HepG2 (cell line): Measurements from ENCODE around the gene LARP1. TPM values are rescaled to one million over a fixed set of nuclear protein-coding genes. Genes with fewer than 3 reads are reported as not detected.
A peak's percentile ranks its signal among the peaks of the same experiment; 100 is the strongest.

Experiments used
- ATAD3A ChIP-seq: sonication (generic); formaldehyde crosslinking; IDR thresholded peaks from 2 replicates; pipeline ENCODE4 v1.4.0; 2020; ENCODE audit warnings: missing genetic modification reagents
- CENPT ChIP-seq: sonication (generic); formaldehyde crosslinking; IDR thresholded peaks from 2 replicates; pipeline ENCODE4 v1.8.0; 2022; ENCODE audit warnings: low read depth, mild to moderate bottlenecking, moderate library complexity, missing genetic modification reagents
- KMT2B ChIP-seq: IDR thresholded peaks from 2 replicates; pipeline ENCODE4 v1.6.1; 2016; ENCODE audit warnings: missing genetic modification reagents, missing compliant biosample characterization
- PRMT3 ChIP-seq: sonication (generic); formaldehyde crosslinking; IDR thresholded peaks from 2 replicates; pipeline ENCODE4 v1.8.1; 2022; ENCODE audit warnings: low read depth, mild to moderate bottlenecking, moderate library complexity, missing genetic modification reagents, borderline replicate concordance
- RBFOX2 ChIP-seq: fragments of 200-400 bp; formaldehyde crosslinking; IDR thresholded peaks from 2 replicates; pipeline ENCODE4 v1.6.1; 2017; ENCODE audit warnings: low read depth, mild to moderate bottlenecking, low read length
- RBM39 ChIP-seq: fragments of 200-400 bp; formaldehyde crosslinking; IDR thresholded peaks from one replicate; pipeline ENCODE4 v1.6.1; 2018; ENCODE audit warnings: antibody characterized with exemption, mild to moderate bottlenecking, low read depth, low read length; ENCODE audit not compliant: poor library complexity, severe bottlenecking
- SMAD9 ChIP-seq: sonication (generic); formaldehyde crosslinking; IDR thresholded peaks from 2 replicates; pipeline ENCODE4 v1.5.1; 2020; ENCODE audit warnings: mild to moderate bottlenecking, missing genetic modification reagents
- SMYD3 ChIP-seq: sonication (generic); formaldehyde crosslinking; IDR thresholded peaks from 2 replicates; pipeline ENCODE4 v1.8.1; 2023; ENCODE audit warnings: mild to moderate bottlenecking, missing genetic modification reagents
- TAF1 ChIP-seq: sonication (generic); formaldehyde crosslinking; IDR thresholded peaks from 2 replicates; pipeline ENCODE4 v1.4.0; 2020; ENCODE audit warnings: missing genetic modification reagents
- TAF15 ChIP-seq: fragments of 200-400 bp; formaldehyde crosslinking; IDR thresholded peaks from one replicate; pipeline ENCODE4 v1.6.1; 2018; ENCODE audit warnings: mild to moderate bottlenecking, low read depth, low read length; ENCODE audit not compliant: poor library complexity, severe bottlenecking
- ZNF138 ChIP-seq: sonication (generic); formaldehyde crosslinking; IDR thresholded peaks from 2 replicates; pipeline ENCODE4 v1.5.0; 2020; ENCODE audit warnings: mild to moderate bottlenecking, low read depth, missing genetic modification reagents
- ZNF232 ChIP-seq: sonication (generic); formaldehyde crosslinking; IDR thresholded peaks from 2 replicates; pipeline ENCODE4 v1.4.0; 2020; ENCODE audit warnings: missing genetic modification reagents, borderline replicate concordance
- ZNF350 ChIP-seq: sonication (generic); formaldehyde crosslinking; IDR thresholded peaks from 2 replicates; pipeline ENCODE4 v1.4.0; 2020; ENCODE audit warnings: mild to moderate bottlenecking, low read depth, missing genetic modification reagents, borderline replicate concordance
- ZNF776 ChIP-seq: sonication (generic); formaldehyde crosslinking; IDR thresholded peaks from 2 replicates; pipeline ENCODE4 v1.4.0; 2020; ENCODE audit warnings: mild to moderate bottlenecking, missing genetic modification reagents
- ZNF883 ChIP-seq: sonication (generic); formaldehyde crosslinking; IDR thresholded peaks from 2 replicates; pipeline ENCODE4 v1.5.1; 2020; ENCODE audit warnings: mild to moderate bottlenecking, missing genetic modification reagents; ENCODE audit errors: not compliant biosample characterization
- polyA plus RNA-seq, 8 experiments: library from polyadenylated mRNA; depleted of rRNA in 3 of 8; stranded (reverse) in 7 of 8; unstranded in 1 of 8; fragments of >200 nt; fragmentation: Illumina TruSeq in 4 of 8; extraction: Trizol in 4 of 8; gene quantifications; 2 replicates each; pipeline versions ENCODE4 v1.2.1 to v1.2.3, GENCODE V29; 2011 to 2016; ENCODE audit warnings: low read depth in 4 of 8, missing spikeins in 1 of 8, mixed read lengths in 1 of 8; ENCODE audit not compliant: insufficient read depth in 1 of 8
- total RNA-seq, 5 experiments: library from RNA; depleted of rRNA; stranded (reverse); fragments of >200 nt; fragmentation: Illumina TruSeq; extraction: Trizol; gene quantifications; 2 replicates each; pipeline ENCODE4 v1.2.3, GENCODE V29; 2016; ENCODE audit warnings: low read depth in 1 of 5
- TF ChIP-seq, protein P1 (sequence below): sonication (generic); formaldehyde crosslinking; IDR thresholded peaks from 2 replicates; pipeline ENCODE4 v1.4.0; 2020; ENCODE audit warnings: mild to moderate bottlenecking, missing genetic modification reagents
- TF ChIP-seq, protein P2 (sequence below): sonication (generic); formaldehyde crosslinking; IDR thresholded peaks from 2 replicates; pipeline ENCODE4 v1.5.0; 2020; ENCODE audit warnings: mild to moderate bottlenecking, low read depth, missing genetic modification reagents, borderline replicate concordance
- TF ChIP-seq, protein P3 (sequence below): sonication (generic); IDR thresholded peaks from 2 replicates; pipeline ENCODE4 v1.6.1; 2016; ENCODE audit warnings: low read depth, borderline replicate concordance

Gene LARP1
- total and polyA plus RNA-seq, 2 of the 13 experiments (the other 11 are each of a cell fraction or from before 2014, with no cell fraction given) = 45.2 to 61.4 TPM

GRCh38 chr5:154858297-154858971 is 103.3 kb downstream of the LARP1 start, which contains the start of gene CNOT8 (continued):
- TF ChIP-seq, protein P1, sequence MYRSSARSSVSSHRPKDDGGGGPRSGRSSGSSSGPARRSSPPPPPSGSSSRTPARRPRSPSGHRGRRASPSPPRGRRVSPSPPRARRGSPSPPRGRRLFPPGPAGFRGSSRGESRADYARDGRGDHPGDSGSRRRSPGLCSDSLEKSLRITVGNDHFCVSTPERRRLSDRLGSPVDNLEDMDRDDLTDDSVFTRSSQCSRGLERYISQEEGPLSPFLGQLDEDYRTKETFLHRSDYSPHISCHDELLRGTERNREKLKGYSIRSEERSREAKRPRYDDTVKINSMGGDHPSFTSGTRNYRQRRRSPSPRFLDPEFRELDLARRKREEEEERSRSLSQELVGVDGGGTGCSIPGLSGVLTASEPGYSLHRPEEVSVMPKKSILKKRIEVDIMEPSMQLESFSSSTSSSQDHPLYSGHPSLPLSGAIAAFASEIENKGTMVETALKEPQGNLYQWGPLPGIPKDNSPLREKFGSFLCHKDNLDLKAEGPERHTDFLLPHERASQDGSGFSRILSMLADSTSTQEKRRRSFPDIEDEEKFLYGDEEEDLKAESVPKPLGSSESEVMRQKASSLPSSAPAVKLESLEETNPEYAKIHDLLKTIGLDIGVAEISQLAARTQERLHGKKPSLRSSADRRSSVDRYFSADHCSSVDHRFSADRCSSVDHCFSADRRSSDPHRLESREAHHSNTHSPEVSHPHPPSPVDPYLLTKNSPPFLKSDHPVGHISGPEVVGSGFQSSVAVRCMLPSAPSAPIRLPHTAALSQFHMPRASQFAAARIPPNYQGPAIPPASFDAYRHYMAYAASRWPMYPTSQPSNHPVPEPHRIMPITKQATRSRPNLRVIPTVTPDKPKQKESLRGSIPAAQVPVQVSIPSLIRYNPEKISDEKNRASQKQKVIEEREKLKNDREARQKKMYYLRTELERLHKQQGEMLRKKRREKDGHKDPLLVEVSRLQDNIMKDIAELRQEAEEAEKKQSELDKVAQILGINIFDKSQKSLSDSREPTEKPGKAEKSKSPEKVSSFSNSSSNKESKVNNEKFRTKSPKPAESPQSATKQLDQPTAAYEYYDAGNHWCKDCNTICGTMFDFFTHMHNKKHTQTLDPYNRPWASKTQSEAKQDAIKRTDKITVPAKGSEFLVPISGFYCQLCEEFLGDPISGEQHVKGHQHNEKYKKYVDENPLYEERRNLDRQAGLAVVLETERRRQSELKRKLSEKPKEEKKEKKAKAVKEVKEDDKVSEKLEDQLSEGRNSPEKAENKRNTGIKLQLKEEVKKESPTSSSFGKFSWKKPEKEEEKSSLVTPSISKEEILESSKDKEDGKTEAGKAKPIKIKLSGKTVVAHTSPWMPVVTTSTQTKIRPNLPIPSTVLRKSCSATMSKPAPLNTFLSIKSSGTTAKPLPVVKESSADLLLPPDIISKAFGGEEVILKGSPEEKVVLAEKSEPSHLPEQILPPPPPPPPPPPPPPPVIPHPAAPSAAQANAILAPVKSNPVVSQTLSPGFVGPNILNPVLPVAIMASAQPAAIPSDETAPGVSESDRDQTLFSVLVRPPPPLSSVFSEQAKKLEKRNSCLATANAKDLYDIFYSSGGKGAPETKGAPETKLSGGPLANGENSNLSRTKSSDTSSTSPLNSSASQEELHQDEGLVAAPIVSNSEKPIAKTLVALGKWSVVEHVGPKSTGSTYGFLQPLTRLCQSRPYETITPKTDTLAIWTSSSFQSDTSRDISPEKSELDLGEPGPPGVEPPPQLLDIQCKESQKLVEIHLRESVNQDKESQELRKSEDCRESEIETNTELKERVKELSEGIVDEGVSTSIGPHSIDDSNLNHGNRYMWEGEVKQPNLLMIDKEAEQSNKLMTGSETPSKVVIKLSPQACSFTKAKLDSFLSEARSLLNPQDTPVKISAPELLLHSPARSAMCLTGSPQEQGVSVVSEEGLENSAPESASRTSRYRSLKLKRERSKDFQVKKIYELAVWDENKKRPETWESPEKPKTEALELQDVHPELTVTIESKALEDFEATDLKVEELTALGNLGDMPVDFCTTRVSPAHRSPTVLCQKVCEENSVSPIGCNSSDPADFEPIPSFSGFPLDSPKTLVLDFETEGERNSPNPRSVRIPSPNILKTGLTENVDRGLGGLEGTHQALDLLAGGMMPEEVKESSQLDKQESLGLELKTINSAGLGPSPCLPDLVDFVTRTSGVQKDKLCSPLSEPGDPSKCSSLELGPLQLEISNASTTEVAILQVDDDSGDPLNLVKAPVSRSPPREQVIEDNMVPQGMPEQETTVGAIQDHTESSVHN (CRISPR knock-in tag) = no peak
- peak; percentile 38; the same call in 1 of the 2 replicates for TF ChIP-seq ZNF232 (CRISPR knock-in tag)
- TF ChIP-seq TAF15 = no peak
- TF ChIP-seq PRMT3 = no peak
- peak; percentile 58 for TF ChIP-seq RBM39
- no peak for TF ChIP-seq ATAD3A
- no peak for TF ChIP-seq ZNF883 (CRISPR knock-in tag)
- TF ChIP-seq RBFOX2 = peak; percentile 95
- TF ChIP-seq, protein P2, sequence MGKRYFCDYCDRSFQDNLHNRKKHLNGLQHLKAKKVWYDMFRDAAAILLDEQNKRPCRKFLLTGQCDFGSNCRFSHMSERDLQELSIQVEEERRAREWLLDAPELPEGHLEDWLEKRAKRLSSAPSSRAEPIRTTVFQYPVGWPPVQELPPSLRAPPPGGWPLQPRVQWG (CRISPR knock-in tag) = no peak
- TF ChIP-seq, protein P3, sequence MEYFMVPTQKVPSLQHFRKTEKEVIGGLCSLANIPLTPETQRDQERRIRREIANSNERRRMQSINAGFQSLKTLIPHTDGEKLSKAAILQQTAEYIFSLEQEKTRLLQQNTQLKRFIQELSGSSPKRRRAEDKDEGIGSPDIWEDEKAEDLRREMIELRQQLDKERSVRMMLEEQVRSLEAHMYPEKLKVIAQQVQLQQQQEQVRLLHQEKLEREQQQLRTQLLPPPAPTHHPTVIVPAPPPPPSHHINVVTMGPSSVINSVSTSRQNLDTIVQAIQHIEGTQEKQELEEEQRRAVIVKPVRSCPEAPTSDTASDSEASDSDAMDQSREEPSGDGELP = no peak
- TF ChIP-seq SMAD9 = no peak
- TF ChIP-seq ZNF776 = no peak; the same call in 1 of the 2 replicates
- TF ChIP-seq TAF1 (CRISPR knock-in tag) = peak; percentile 82
- 0 out of 2 replicates have a peak, but pooled peaks have one; percentile 53 for TF ChIP-seq ZNF138 (CRISPR knock-in tag)
- TF ChIP-seq KMT2B (CRISPR knock-in tag) = peak; percentile 91
- no peak for TF ChIP-seq CENPT (CRISPR knock-in tag)
- no peak for TF ChIP-seq SMYD3
- peak; percentile 76 for TF ChIP-seq ZNF350 (CRISPR knock-in tag)
